T-helper 17 cell (primary cell): ENCODE measurements around the gene BOLA3. TPM values are rescaled to one million over a fixed set of nuclear protein-coding genes. Genes with fewer than 3 reads are reported as not detected.
"Not testable (repeated sequence)": the region's sequence is repeated elsewhere in the genome, so short reads cannot be mapped to it uniquely, and the experiment has no call there.

Experiments
- ATAC-seq: fragments of 150-1000 bp; cut with Tn5 transposase; 2 replicates; pipeline ENCODE4 v1.10.0; 2021; ENCODE audit warnings: mild to moderate bottlenecking, moderate library complexity
- DNase-seq, 3 donors: peaks; one replicate each; pipeline versions ENCODE4 v3.0.0 to v3.0.0-alpha.2; 2020 to 2021
- H3K9me3 ChIP-seq: one replicate; pipeline ENCODE4 v1.7.0; 2013; ENCODE audit warnings: low read length, mild to moderate bottlenecking; ENCODE audit not compliant: control insufficient read depth, poor library complexity, severe bottlenecking
- H3K27ac Mint-ChIP-seq: one replicate; pipeline ENCODE4 v1.8.0; 2022; ENCODE audit warnings: mild to moderate bottlenecking, moderate library complexity, mixed read lengths
- H3K27me3 Mint-ChIP-seq: one replicate; pipeline ENCODE4 v1.8.0; 2022; ENCODE audit warnings: mixed read lengths
- H3K36me3 Mint-ChIP-seq: one replicate; pipeline ENCODE4 v1.8.0; 2022; ENCODE audit warnings: low read depth, mixed read lengths
- H3K4me1 Mint-ChIP-seq: one replicate; pipeline ENCODE4 v1.8.0; 2022; ENCODE audit warnings: mild to moderate bottlenecking, mixed read lengths
- H3K4me3 Mint-ChIP-seq: one replicate; pipeline ENCODE4 v1.8.0; 2022; ENCODE audit warnings: mild to moderate bottlenecking, moderate library complexity, mixed read lengths
- total RNA-seq, 4 donors: library from RNA in 2 of 4; stranded (reverse) in 2 of 4; gene quantifications; one replicate each; pipeline ENCODE4 v1.2.3 and lab custom pipeline; 2022 to 2026

BOLA3 gene
- total RNA-seq, 2 donors from 2014 or later = 15.5 to 23.3 TPM

DNA sequence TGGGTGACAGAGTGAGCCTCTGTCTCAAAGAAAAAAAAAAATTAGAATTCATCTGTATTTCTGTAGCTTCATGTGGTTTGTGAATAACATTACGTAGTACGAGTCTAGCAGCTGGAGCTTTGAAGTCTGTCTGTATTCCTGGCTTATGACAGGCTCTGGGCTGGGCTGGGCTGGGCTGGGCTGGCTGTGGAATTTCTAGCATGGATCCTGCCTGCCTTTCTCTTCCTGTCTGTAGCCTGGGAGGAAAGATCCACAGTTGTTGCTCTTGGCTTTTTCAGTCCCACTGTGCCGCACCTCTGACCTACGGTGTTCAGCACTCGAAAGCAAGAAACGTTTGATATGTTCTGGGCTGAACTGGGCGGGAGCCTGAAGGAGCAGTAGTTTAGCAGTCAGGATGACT, 55.4 kb downstream of the BOLA3 start:
- ATAC-seq = no peak

DNA sequence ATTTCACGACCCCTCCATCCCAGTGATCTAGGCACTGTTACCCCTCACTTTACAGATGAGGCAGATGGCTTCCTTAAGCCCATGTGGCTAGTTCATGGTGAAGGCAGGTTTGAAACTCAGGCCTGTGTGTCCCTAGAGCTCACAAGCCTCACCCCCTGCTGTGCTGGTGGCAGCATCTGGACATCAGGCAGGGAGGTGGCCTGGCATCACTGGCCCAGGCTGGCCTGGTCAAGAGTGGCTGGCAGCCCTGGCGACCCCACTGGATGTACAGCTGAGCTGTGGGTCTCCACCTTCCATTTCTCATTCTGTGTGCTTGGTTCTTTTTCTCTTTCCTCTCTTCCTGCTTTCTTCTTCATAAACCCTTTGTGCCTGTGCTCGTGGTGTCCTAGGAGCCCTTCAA, 56.3 kb downstream of the BOLA3 start:
- DNase-seq (no peak), ATAC-seq (no peak)
- Mint-ChIP-seq H3K36me3 (peaks cover 8% of the 10 kb centered on the region), H3K4me1 (peaks cover 7% of the 10 kb centered on the region), H3K27me3 (no peaks in the 10 kb centered on the region), H3K27ac (no peak overlapping the region), H3K4me3 (no peak overlapping the region)
- H3K9me3 ChIP-seq = no peaks in the 10 kb centered on the region

More for the DNA sequence above, 55.4 kb downstream of the BOLA3 start:
- H3K36me3 Mint-ChIP-seq = peaks cover 8% of the 10 kb centered on the region
- DNase-seq = no peak
- no peaks in the 10 kb centered on the region for H3K27me3 Mint-ChIP-seq
- no peak overlapping the region for H3K27ac Mint-ChIP-seq
- no peaks in the 10 kb centered on the region for H3K9me3 ChIP-seq
- peaks cover 7% of the 10 kb centered on the region for H3K4me1 Mint-ChIP-seq
- no peak overlapping the region for H3K4me3 Mint-ChIP-seq

DNA sequence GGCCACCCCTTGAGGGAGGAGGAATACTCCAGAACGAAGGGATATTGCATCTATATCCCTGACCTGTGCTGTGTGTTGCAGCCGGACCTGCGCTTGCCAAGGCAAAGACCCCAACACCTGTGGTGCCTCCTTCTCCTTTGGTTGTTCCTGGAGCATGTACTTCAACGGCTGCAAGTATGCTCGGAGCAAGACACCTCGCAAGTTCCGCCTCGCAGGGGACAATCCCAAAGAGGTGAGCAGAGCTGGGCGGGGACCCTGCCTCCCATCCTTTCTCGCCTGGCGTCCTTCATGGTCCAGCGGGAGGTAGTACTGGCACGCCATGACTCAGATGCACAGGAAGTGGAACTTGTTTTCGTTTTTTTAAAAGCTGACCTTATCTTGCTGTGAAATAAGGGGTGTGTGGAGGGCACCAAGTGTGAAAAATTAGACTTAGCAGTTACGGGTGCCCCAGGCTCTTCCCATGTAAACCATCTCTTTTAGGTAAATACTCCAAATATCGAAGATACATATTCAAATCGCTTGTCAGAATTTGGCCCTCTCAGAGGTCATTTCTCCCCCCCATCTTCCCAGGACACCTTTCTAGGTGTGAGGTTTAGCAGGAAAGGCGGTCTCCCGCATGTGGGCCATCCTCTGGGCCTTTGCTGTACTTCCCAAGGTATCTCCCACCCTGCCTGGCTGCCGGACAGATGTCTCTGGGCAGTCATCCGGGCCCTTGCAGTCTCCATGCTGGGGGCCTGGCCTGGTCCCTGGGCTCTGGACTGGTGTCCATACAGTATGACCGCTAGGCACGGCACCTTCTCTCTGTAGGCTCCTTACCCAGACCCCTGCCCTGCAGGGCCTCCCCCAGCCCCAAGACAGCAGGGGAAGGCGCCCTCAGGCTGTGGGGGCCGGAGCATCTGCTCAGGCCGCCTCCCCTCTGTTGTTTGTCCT, 57.6 kb downstream of the BOLA3 start:
- Mint-ChIP-seq H3K4me1 (peaks cover 10% of the 10 kb centered on the region), H3K27ac (no peak overlapping the region), H3K4me3 (no peak overlapping the region), H3K36me3 (peaks cover 11% of the 10 kb centered on the region), H3K27me3 (no peaks in the 10 kb centered on the region)
- no peak for DNase-seq
- ATAC-seq = no peak
- H3K9me3 ChIP-seq = no peaks in the 10 kb centered on the region

DNA sequence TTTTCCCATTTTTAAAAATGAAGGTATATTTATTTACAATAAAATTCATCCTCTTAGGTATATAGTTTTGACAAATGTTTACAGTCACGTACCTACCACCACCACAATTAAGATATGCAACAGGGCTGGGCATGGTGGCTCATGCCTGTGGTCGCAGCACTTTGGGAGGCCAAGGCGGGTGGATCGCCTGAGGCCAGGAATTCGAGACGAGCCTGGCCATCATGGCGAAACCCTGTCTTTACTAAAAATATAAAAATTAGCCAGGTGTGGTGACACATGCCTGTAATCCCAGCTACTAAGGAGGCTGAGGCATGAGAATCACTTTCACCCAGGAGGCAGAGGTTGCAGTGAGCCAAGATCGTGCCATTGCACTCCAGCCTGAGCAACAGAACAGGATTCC, 59.0 kb downstream of the BOLA3 start:
- H3K9me3 ChIP-seq, H3K4me3 Mint-ChIP-seq, H3K4me1 Mint-ChIP-seq, H3K27ac Mint-ChIP-seq, ATAC-seq, DNase-seq, H3K36me3 Mint-ChIP-seq, H3K27me3 Mint-ChIP-seq: not testable (repeated sequence)

DNA sequence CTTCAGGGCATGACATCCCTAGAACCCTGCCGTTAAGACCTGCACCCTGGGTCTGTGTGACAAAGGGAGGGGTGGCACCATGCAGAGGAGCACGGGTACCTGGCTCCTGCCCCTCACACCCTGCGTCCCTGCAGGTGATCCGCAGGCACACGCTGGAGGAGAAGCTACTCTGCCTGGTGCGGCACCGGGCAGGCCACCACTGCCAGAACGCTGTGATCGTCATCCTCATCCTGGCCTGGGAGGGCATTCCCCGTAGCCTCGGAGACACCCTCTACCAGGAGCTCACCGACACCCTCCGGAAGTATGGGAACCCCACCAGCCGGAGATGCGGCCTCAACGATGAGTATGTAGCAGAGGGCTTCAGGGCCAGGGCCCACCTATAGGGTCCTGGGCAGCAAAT, 60.0 kb downstream of the BOLA3 start:
- Mint-ChIP-seq H3K36me3 (peaks cover 8% of the 10 kb centered on the region), H3K27ac (peak overlapping the region; percentile 63), H3K4me1 (peaks cover 3% of the 10 kb centered on the region), H3K27me3 (no peaks in the 10 kb centered on the region), H3K4me3 (no peak overlapping the region)
- H3K9me3 ChIP-seq = no peaks in the 10 kb centered on the region
- DNase-seq (no peak), ATAC-seq (no peak)

DNA sequence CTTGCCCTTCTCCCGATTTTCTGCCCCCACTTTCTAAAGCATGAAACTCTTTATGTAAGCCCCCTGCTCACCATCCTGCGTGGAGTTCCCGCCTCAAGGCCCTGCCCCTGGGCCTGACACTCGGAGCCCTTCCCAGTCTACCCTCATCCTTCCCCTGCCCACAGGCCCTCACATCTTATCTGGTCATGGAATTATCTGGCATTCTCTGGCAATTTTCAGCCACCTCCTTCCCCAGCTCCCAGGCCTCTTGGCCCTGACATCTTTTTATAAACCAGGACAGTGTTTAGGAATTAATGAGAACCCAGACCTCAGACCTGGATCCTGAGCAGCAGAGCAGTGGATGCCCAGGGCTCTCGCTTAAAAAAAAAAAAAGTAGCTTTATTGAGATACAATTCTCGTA, 61.7 kb downstream of the BOLA3 start:
- peaks cover 9% of the 10 kb centered on the region for H3K4me1 Mint-ChIP-seq
- H3K4me3 Mint-ChIP-seq = no peak overlapping the region
- ATAC-seq (no peak), DNase-seq (no peak)
- no peaks in the 10 kb centered on the region for H3K9me3 ChIP-seq
- peak overlapping the region; percentile 41 for H3K27ac Mint-ChIP-seq
- peaks cover 14% of the 10 kb centered on the region for H3K36me3 Mint-ChIP-seq
- no peaks in the 10 kb centered on the region for H3K27me3 Mint-ChIP-seq

Other genes with a start within 250 kb of the BOLA3 start
- gene DGUOK, start 221.0 kb downstream of the BOLA3 start, total RNA-seq = 10 to 100 TPM; 34.2 to 39.7 TPM
- 10 to 100 TPM; 20.3 to 22.5 TPM for gene TET3, start 163.0 kb downstream of the BOLA3 start, total RNA-seq
- 100 to 1,000 TPM; 138 to 183 TPM for gene MOB1A, start 31.0 kb upstream of the BOLA3 start, total RNA-seq
- 10 to 100 TPM; 30.8 to 47.5 TPM for gene MTHFD2, start 50.7 kb upstream of the BOLA3 start, total RNA-seq
- 10 to 100 TPM in 1 of 2 donors, 1 to 10 TPM in 1; 9.1 to 10.5 TPM for gene SLC4A5, start 195.5 kb upstream of the BOLA3 start, total RNA-seq
- gene DCTN1, start 232.4 kb upstream of the BOLA3 start, total RNA-seq = 10 to 100 TPM; 78.5 to 85.7 TPM